OCI-LY1 (cell line): Measurements from ENCODE around the gene AGAP9.
"Not testable (repeated sequence)": the region's sequence is repeated elsewhere in the genome, so short reads cannot be mapped to it uniquely, and the experiment has no call there.

ENCODE experiments used
- CTCF ChIP-seq: fragments of 200-600 bp; sonication (generic), shearing (Covaris generic); IDR thresholded peaks from 2 replicates; pipeline ENCODE4 v1.5.1; 2017; ENCODE audit warnings: mild to moderate bottlenecking, antibody characterized with exemption, low read length, moderate library complexity, mixed read lengths
- EZH2 ChIP-seq: fragments of 200-600 bp; sonication (generic), shearing (Covaris generic); IDR thresholded peaks from 2 replicates; pipeline ENCODE4 v1.8.0; 2017; ENCODE audit warnings: borderline replicate concordance, mixed run types, mild to moderate bottlenecking, antibody characterized with exemption, low read length, moderate library complexity, mixed read lengths

- not testable (repeated sequence) for TF ChIP-seq CTCF, EZH2
These were observed 31.1 kb upstream of the AGAP9 start for GRCh38 chr10:47554552-47554951.
